ENCODE measurements around the gene GLIS2.

DNA sequence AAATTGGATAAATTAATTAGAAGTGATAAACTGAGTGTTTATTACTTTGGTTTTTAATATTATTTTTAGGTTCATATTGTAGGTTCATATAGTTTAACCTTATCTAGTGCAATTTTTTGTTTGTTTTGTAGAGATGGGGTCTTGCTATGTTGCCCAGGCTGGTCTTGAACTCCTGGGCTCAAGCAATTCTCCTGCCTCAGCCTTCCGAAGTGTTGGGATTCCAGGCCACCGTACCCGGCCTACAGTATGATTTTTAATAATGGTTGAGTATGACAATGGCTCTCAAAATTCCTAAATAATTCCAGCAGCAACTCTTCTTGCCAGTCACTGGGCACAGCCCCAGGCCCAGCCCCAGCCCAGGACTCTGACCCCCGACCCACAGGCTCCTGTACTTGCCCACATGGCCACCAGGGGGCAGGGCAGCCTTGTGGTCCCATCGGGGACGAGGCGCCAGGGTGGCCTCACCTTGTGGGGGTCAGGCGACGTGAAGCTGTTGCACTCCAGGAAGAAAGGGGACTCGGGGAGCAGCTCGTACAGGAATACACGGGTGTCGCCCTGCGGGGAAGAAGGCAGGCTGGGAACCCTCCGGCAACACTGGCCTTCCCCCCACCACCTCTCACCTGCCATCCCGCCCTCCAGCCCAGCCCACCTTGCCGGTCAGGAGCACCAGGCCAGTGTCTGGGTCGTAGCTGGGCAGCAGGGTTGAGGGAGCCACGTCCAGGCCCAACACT lies 43.1 kb downstream of the GLIS2 start:
- no peak for TF ChIP-seq GATA2 (IDR thresholded peaks at IDR 0.05; ENCODE audit: low read depth, low read length)
- TF ChIP-seq GATA3 (IDR thresholded peaks at IDR 0.05; ENCODE audit: low read depth, low read length), result no peak

All from SH-SY5Y (cell line).